Middle frontal gyrus (tissue), 1 donor: ENCODE results near the gene FAM24B.
"Not testable (repeated sequence)": the region's sequence is repeated elsewhere in the genome, so short reads cannot be mapped to it uniquely, and the experiment has no call there.

Experiments
- DNase-seq: peaks from one replicate; pipeline ENCODE4 v3.0.0-alpha.2; 2015; ENCODE audit warnings: low spot score; ENCODE audit errors: extremely low spot score

The FAM24B gene

GRCh38 chr10:122859527-122859926 lies 19.9 kb downstream of the FAM24B start:
- no peak for DNase-seq

- not testable (repeated sequence) for DNase-seq
Observed at GRCh38 chr10:122858042-122858441, 21.3 kb downstream of the FAM24B start.

- DNase-seq = no peak
Observed at GRCh38 chr10:122856902-122857301, 22.5 kb downstream of the FAM24B start.

- DNase-seq = no peak
Observed at GRCh38 chr10:122855745-122856144, 23.6 kb downstream of the FAM24B start.

- no peak for DNase-seq
Observed at GRCh38 chr10:122854648-122855047, 24.7 kb downstream of the FAM24B start.

GRCh38 chr10:122853665-122854313 lies 25.6 kb downstream of the FAM24B start:
- no peak for DNase-seq

- no peak for DNase-seq
Observed at GRCh38 chr10:122852261-122852660, 27.1 kb downstream of the FAM24B start.

GRCh38 chr10:122850705-122851640 lies 28.4 kb downstream of the FAM24B start:
- no peak for DNase-seq

GRCh38 chr10:122849900-122850605 lies 29.3 kb downstream of the FAM24B start:
- DNase-seq = no peak

GRCh38 chr10:122849090-122849489 lies 30.3 kb downstream of the FAM24B start:
- no peak for DNase-seq

GRCh38 chr10:122847782-122848604 lies 31.4 kb downstream of the FAM24B start:
- no peak for DNase-seq

GRCh38 chr10:122845783-122846332 lies 33.5 kb downstream of the FAM24B start, which contains the start of gene CUZD1:
TSS of gene CUZD1 (minus strand) at chr10:122845857. CDS start at chr10:122845843, 14 bp downstream.
- no peak for DNase-seq

- no peak for DNase-seq
Observed at GRCh38 chr10:122844146-122844545, 35.2 kb downstream of the FAM24B start.

- no peak for DNase-seq
Observed at GRCh38 chr10:122841569-122841968, 37.8 kb downstream of the FAM24B start.

GRCh38 chr10:122839505-122839904 lies 39.9 kb downstream of the FAM24B start:
- DNase-seq = no peak

GRCh38 chr10:122838880-122839279 lies 40.5 kb downstream of the FAM24B start:
- no peak for DNase-seq

GRCh38 chr10:122835908-122836307 lies 43.5 kb downstream of the FAM24B start:
- DNase-seq = no peak

GRCh38 chr10:122830965-122831353 lies 48.4 kb downstream of the FAM24B start:
- DNase-seq = no peak

- no peak for DNase-seq
Observed at GRCh38 chr10:122830273-122830964, 49.0 kb downstream of the FAM24B start.

GRCh38 chr10:122829454-122829853 lies 49.9 kb downstream of the FAM24B start:
- DNase-seq = no peak
